GM12875 (cell line): ENCODE measurements around the gene PACS1.
"Not testable (repeated sequence)": the region's sequence is repeated elsewhere in the genome, so short reads cannot be mapped to it uniquely, and the experiment has no call there.

Source experiments
- H3K4me3 ChIP-seq: one replicate; pipeline ENCODE4 v1.5.1; 2011; ENCODE audit warnings: low read depth, low read length, control low read depth
- CTCF ChIP-seq: IDR thresholded peaks from 2 replicates; pipeline ENCODE4 v1.5.1; 2011; ENCODE audit warnings: low read depth, mild to moderate bottlenecking, control low read depth, inconsistent platforms, low read length, moderate library complexity, borderline replicate concordance; ENCODE audit not compliant: insufficient read depth

PACS1 gene

DNA sequence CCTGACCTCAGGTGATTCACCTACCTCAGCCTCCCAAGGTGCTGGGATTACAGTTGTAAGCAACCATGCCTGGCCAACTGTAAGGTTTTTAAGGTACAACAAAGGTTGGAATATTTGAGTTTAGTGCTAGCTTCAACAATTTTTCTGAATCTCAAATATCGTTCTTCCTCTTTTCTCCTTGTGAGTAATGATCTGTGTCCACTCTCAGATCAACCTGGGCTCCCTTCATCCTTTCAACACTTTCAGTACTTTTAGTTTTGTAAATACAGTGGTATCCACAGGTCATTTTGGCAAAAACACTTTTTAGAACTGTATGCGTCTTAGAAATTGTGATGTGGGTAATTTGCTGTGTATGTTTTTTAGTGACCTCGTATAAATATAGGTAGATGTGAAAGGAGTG is 7.9 kb downstream of the PACS1 start:
- TF ChIP-seq CTCF, result no peak
- no peak overlapping the region for H3K4me3 ChIP-seq

GRCh38 chr11:66078949-66079348 is 8.9 kb downstream of the PACS1 start:
- not testable (repeated sequence) for H3K4me3 ChIP-seq

DNA sequence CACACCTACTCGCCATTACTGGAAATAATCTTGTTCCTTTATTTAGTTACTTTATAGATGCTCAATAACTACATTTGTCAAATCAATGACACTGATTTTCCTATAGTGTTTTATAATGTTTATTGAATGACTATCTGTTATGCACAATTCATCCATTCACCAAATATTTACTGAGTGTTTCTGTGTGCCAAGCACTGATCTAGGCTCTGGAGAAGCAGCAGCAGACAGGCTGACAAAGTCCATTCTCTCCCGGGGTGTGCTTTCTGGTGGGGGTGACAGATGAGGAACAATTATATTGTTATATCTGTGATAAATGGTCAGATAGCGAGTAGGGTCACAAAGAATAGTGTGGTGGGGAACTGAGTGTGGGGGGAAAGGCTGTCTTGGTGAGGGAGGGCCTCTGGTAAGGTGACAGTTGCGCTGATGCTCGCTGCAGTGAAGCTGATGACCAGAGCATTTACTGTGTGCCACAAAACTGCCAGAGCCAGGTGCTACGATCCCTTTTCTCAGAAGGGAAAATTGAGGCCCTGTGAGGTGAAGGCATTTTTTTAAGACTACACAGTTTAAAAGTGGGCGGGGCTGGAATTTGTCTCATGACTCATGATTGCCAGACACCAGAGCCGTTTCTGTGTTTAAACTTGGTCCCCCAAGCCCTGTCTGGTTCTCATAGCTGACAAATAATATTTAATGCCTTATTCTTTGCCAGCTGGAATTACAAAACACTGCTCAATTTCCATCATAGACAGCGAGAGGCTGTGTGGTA is 10.2 kb downstream of the PACS1 start:
- no peak overlapping the region for H3K4me3 ChIP-seq
- TF ChIP-seq CTCF, result no peak

DNA sequence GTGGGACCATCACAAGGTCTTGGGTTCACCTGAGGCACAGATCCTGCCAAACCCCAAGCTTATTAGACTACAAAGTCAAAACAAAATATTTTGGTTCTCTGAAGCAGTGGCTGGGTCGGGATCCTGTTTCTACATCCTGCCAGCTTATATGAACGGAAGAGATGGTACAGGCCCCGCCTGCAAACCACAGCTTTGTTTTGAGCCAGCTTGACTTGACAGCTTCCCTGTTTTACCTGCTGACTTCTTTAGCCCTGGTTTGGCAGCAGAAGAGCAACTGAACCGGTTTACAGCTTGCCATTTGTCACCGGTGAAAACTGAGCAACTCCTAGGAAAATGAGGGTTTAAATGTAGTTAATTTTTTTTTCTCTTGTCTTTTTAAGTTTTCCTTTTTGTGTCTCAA is 11.4 kb downstream of the PACS1 start:
- TF ChIP-seq CTCF, result no peak

DNA sequence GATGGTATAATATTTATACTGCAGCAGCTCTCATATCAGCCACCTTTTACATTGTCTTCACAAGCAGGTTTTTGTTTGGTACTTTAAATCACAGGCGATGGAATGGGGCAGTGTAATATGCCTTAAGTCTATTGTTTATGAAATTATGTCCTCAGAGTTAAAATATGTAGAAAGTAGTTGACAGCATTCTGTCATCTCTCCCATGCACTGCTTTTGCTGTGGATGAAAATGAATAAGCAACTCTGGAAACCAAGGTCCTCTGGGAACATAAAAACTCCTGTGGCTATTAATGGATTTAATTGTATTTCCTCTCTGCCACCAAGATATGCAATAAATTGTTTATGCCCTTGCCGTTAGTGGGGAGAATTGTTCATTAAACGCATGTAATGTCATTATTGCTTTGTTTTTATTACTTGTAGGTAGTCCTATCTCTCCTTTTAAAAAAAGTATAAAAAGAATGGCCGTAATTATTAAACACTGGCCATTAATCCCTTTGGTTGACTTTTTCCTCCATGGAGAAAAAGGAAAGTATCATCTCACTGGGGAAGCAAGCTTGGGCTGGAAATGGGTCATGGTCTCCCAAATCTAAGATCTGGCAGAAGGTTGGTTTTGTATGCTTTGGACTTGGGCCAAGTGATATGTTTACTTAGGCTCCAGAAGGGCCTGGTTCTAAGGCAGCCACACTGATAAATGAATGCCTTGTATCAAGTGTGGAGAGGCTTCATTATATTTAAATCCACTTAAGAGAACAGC is 13.1 kb downstream of the PACS1 start:
- H3K4me3 ChIP-seq, result no peak overlapping the region
- no peak for TF ChIP-seq CTCF

More for the DNA sequence above, 11.4 kb downstream of the PACS1 start:
- H3K4me3 ChIP-seq, result no peak overlapping the region

DNA sequence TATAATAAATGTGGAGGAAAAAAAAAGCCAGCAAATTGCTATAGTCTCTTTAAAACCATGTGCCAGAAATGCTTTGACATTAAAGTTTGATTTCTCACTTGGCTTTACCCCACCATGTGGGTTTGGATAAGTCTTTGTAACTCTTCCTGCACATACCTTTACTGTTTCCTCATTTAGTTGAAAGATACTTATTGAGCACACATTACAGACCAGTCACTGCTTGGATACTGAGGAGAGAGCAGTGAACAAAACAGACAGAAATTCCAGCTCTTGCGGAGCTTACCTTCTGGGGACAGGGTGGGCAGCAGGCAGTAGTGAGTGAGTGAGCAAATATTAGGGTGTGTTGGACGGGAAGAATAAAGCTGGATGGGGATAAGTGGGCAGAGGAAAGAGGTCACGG is 13.7 kb downstream of the PACS1 start:
- no peak overlapping the region for H3K4me3 ChIP-seq
- TF ChIP-seq CTCF, result no peak

- TF ChIP-seq CTCF, result no peak
- no peak overlapping the region for H3K4me3 ChIP-seq
These were observed 14.9 kb downstream of the PACS1 start for GRCh38 chr11:66084821-66085475.
